Stimulated activated CD4-positive, alpha-beta T cell treated with anti-CD3 and anti-CD28 coated beads, Interleukin-15, amount 100 ng/mL, for 48 hours (primary cell): ENCODE measurements around the gene LRRC4.

ENCODE experiments used
- DNase-seq, 2 donors: peaks; one replicate each; pipeline ENCODE4 v3.0.0-alpha.2; 2020; ENCODE audit warnings: low read depth in 2 of 2

LRRC4 gene

DNA sequence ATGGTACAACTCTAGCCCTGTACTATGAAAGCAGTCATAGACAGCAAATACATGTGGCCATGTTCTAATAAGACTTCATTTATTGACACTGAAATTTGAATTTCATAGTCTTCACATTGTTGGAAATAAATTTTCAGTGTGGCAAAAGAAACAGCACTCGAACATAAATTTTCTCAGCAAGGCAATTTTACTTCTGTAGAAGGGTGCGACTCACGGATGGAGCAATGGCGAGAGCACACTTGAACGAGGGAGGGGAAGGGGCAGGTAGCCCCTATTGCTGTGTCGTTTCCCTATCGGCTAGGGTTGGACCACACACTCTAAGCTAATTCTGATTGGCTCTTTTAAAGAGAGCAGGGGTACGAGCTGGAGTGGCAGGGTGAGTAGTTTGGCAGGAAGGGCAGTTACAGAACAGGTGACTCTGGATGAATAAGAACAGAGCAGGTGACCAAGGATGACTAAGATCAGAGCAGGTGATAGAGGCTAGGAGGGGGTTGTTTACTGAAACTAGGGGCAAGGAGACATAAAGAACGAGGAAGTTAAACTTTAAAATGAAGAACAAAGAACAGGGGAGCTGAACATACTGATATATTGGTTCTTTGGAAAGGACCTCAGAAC is 52.0 kb downstream of the LRRC4 start:
- no peak for DNase-seq

DNA sequence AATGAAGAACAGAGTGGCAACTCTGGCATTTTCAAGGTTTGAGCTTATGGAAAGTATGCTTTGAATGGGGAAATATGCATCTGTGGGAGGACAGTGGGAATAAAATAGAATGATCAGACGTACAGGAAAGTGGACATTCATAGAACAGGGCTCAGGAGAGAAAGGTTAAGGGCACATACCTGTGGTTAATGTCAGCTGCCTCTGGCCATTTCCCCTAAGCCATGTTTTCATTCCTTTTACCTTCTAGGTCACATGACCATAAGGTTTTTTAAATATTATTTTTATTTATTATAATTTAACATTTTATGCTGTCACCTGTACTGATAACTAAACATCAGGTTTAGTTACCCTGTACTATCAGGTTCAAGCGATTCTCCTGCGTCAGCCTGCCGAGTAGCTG is 52.8 kb downstream of the LRRC4 start:
- no peak for DNase-seq
